SKM-1 (cell line): ENCODE data around the gene TSPO2.

Experiments
- DNase-seq: peaks from one replicate; lab custom pipeline; 2025; ENCODE audit not compliant: unreplicated experiment; lab: John Stamatoyannopoulos, UW

TSPO2 gene

DNA sequence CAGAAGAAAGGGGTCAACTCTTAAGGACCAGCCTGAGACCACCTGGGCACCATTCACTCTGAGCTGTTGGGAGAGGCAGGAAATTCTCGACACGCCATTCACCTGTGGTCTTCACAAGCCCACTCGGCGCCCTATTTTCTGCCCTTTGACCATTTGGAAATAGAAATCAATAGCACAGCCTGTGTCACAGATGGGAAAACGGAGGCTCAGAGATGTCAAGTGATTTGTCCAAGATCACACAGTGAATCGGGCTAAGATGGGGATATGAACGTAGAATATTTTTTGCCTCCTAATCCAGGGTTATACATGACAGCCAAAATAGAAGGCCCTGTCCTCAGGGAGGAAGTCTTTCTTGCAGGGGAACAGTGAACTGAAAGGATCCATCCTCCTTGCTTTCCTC, 7.7 kb downstream of the TSPO2 start:
- no peak for DNase-seq

DNA sequence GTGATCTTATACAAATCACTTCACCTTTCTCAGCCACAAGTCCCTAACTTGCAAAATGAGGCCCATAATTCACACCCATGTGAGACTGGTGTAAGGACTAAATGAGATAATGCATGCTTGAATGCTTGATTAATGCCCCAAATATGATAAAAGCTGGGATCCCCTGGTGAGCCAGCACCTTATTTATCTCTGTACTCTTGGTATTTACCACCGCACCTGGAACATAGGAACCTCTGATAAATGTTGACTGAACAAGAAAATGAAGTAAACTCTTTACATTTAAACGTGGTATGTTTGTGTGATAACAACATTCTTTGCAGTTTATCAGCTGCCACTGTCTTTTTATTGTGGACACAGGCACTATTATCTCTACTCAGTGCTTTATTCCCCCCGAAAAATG, 8.3 kb downstream of the TSPO2 start:
- DNase-seq = no peak

DNA sequence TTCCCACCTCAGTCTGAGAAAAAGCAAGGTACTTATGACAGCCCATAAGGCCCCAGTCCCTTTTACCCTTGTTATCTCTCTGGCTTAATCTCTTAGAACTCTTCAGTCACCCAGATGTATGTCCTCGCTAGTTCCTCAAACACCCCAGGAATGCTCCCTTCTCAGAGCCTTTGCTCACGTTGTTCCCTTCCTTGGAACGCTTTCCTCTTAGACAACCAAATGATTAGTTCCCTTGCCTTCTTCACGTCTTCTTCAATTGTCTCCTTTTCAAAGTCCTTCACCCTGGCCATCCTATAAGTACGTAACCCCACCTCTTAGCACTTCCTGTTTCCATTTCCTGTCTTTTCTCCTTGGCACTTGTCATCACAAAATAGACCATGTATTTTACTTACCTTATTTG, 9.6 kb downstream of the TSPO2 start:
- peak; percentile 82 for DNase-seq

DNA sequence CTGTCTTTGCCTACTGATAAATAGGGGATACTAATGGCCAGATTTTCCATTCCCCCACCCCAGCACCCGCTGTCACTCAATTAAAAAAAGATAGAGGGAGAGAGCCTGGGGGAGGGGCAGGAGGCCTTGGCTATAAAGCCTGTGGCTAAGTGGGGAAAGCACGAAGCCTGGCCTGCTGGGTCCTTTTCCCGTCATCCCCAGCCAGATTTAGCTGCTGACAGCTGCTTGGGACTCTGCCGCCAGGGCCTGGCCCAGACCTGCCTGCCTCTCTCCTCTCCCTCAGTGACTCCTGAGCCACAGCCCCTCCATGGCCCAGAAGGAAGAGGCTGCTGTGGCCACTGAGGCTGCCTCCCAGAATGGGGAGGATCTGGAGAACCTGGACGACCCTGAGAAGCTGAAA, 10.8 kb downstream of the TSPO2 start, which contains the start of gene APOBEC2:
Gene APOBEC2 (plus strand): TSS at position 162 of the 400 bp plus-strand sequence. CDS start 146 bp downstream, at position 308.
- no peak for DNase-seq

DNA sequence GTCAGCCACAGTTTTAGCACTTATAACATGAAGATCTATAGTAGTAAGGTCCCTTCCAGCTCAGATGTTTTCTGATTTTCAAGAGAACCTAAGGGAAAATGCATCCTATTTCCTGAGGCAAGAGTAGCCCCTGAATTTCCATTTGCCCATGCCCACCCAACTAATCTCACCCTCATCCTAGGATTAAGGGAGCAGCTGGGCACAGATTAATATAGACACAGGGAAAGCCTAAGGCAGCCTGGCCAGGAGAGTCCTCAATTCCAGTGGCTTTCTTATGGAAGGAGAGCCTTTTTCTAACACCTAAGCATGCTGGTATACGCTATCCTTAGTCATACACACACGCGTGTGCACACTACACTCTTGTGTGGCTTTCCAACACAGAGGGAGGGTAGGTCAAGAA, 12.2 kb downstream of the TSPO2 start:
- DNase-seq = no peak

DNA sequence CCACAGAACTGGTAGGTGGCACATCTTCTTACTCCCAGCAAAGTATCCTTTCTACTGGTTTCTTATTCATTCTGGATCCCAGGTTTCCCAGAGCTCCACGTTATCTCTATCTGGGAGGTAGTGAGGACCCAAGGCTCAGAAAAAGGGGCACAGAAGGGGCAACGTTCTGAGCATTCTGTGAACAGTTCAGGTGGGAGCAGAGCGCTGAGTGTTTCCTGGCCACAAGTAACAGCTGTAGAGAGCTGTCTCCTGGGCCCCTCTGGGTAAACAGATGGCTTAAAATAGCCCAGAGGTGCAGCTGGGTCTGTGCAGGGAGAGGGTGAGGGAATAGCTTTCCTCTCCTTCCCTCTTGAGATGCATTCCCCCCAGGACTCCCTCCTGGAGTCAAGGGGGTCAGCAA, 12.9 kb downstream of the TSPO2 start:
- no peak for DNase-seq

DNA sequence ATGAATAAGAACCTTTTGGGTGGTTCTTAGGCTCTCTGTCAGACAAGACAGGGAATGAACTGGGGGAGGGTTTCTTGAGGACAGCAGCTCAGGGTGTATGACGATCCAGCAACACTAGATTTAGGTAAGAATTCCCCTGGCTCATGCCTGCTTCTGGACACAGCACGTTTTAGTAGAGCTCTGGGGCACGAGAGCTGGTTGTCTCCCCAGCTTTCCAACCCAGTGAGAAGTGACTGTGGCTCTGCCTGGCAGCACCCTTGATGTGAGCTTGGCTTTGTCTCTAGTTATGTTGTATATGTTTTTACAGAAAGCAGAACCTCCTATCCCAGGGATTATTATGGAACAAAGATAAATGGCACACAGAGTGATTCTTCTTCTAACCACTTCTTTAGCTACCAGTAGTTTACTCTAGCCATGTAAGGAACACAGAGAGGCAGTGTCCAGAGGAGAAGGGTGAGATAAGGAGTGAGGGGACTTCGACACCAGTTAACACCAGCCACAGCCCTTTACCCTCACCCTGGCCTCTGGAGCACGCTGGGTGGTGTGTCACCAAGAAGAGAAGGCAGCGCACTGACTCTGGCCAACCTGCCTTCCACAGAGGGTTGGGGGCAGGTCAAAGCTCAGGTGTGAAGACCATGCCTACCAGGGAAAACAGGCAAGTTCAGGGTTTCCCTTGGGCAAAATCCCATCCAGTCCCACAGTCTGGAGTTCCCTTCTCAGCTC, 14.7 kb downstream of the TSPO2 start:
- no peak for DNase-seq

DNA sequence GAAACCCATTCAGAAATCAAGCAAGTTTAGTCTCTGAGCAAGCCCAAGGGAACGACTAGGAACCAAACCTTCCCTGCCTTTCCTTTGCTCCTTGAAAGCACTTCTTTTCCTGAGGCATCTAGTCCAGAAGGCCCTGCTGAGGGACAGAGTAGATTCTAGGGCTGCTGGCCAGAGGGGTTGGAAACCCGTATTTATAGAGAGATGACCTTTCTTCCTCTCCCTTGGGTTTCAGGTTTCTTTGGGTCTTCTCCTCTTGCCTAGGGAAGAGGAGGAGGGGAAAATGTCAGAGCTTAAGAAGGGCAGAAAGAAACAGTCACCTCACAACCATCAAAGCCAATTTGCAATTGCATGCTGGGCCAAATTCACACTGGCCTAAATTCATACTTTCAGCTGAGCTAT, 16.5 kb downstream of the TSPO2 start:
- DNase-seq = no peak

DNA sequence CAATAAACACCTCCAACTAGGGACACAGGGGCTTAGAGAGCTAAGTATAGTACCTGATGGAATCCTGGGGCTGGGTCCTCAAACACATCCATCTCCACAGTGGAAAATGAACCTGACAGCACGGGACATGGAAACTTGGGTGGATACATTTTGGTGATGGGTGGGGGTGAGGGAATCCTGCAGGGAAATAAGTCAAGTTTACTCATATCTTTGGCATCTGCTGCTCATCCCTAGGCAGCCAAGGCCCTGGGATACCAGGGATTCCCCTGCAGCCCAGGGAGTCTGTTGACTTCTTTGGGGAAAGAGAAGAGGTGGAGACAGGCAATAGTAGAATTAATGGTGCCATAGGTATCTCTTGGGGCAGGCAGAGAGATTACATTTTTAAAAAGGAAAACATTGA, 17.3 kb downstream of the TSPO2 start:
- DNase-seq = no peak

DNA sequence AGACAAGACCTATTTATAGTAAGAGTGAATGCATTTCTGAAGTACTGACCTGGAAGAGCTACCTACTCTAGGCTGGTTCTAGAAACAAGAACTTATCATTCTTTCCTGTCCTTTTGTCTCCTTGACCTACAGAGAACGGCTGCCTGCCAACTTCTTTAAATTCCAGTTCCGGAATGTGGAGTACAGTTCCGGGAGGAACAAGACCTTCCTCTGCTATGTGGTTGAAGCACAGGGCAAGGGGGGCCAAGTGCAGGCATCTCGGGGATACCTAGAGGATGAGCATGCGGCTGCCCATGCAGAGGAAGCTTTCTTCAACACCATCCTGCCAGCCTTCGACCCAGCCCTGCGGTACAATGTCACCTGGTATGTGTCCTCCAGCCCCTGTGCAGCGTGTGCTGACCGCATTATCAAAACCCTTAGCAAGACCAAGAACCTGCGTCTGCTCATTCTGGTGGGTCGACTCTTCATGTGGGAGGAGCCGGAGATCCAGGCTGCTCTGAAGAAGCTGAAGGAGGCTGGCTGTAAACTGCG, 19.0 kb downstream of the TSPO2 start:
- no peak for DNase-seq

DNA sequence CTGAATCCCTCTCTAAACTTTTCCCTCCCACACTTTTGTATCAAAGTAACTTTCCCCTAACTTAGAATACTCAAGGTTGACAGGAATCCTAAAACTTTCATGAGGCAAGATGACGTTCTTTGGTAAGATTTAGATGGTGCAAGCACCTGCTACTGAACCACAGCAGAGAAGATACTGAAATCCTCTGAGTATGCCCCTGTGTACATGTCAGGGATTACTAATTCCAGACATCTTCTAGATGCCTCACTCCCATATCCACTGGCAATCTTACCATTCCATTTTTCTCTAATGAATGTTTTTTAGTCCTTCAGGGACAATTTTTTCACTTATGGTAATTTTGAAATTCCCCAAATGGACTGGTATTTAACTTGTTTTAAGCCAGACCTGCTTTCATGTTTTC, 19.8 kb downstream of the TSPO2 start:
- DNase-seq = no peak

DNA sequence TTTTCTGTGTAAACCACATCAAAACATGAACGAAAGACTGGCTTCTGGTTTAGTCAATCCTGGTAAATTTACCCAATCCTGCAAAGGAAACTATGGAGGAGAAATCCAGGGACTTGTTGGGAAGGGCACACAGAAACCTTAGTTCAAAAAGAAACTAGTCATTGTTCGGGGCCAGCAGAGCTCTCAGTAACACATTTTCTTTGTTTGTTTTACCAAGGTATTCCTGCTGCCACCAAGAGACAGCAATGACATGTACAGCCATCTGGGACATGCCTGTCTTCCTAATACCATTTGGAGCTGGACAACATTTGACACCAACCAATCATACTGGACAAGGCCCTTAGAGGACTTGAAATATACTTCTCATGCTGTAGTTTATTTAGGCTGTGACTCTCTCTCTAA, 21.6 kb downstream of the TSPO2 start:
- DNase-seq = no peak

DNA sequence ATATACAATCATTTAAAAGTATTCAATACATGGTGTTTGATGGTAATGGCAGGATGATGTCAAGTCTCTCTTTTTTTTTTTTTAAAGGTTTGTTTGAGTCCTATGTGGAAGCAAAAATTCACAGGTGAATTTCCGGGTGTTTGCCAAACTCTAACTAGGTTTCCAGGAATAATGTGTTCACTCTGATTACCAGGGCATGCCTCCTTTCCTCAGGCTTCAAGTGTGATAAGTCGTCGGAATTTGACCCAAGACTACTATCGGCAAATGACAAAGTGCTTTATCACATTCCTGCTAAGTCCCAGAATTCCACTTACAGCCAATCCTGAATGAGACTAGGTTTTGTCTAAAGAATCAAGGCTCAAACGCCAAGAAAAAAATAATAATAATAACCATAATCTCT, 22.6 kb downstream of the TSPO2 start:
- DNase-seq = no peak

DNA sequence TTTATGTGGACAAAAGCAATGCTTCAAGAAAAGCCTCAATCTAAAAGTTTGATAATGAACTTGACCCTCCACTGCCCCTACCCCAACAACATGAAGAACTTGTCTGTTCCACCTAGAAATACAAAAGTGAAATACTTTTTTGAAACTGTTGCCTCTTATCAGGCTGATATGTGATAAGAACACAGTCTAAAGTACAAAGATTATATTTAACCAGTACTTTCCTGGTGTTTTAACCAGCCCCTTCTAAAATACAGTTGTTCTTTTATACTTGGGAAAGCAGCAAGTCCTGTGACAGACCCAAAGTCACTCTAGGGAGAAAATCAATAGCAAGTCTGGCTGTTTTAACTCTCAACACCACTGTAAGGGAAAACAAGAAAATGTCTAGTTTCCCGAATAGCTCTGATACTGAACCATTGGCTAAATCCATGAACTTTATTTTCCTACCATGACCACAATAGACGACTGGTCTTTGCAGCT, 23.3 kb downstream of the TSPO2 start:
- no peak for DNase-seq

DNA sequence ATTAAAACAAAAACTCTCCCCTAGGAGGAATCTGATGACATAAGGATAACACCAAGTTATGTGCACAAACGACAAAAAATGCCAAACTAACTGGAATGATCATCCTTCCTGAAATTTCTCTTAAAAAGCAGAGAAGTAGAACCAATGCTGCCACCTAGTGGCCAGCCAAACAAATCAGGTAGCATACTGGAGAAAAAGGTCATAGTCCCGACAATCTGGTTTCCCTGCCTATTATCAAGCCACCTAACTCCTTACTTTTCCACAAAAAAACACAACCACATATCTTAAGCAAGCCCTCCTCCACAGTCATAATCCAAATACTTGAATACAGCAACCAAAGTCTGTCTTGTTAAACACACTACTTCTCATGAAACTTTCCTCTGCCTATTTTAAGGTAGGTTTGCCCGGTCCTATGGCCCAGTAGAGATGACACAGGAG, 24.6 kb downstream of the TSPO2 start:
- DNase-seq = peak; percentile 32

DNA sequence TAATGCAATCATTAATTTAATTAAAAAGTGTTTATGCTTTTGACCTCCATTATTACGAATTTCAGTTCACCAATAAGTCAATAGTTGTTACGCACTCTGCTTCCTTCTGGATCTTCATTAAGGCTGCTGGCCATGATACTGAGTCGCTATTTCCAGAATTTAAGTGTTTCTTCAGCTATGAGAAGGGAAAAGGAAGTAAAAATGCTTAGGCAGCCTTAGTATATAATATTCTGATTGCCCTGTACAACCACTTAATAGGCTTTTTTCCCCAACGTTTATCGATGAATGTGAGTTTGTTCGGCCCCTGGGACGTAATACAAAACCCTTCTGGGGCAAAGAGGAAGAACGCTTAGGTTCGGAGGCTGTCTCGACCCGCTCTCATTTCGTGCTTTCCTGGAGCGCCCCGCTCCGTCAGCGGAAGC, 29.2 kb downstream of the TSPO2 start:
- no peak for DNase-seq

DNA sequence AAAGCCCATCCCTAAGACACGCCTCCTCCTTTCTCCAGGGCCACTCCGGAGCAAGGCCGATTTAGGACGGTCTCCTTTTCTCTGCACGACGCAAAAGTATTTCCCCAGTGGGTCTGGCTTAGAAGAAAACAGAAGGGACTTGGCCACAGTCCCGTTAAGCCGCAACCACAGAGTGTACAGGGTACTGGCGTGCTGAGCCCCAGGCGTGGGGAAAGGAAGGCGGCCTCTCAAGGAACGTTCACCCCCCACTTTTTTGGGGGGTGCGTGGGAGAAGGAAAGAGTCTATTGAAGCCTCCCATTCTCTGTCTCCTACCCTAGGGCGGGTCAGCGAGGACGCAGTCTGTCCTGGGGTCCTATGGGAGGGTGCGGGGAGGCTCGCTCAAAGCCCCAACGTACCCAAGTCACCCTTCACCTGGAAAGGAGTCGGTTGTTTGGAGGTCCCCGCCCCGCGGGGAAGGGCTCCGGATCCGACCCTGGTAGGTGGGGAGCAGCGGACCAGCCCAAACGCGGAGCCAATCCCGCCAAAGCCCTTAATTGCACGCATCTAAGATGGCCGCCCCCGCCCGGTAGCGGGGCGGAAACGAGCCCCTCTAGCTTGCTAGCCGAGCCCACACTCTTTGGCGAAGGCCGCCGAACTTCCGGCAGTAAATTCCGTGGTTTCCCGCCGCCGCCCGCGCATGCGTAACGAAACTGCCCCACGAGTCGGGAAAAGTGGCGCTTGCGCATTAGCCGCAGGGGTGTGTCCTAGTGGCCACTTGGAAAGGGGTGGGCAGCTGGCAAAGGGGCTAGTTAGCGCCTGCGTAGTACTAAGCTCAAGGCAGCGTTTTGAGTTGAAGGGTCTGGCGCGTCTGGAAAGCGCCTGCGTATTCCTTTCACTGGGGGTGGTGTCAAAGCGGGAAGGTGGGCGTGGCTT, 29.9 kb downstream of the TSPO2 start, which contains the start of gene OARD1:
Gene OARD1 (minus strand): TSS at position 434 of the 913 bp plus-strand sequence. CDS start 722 bp downstream, outside the sequence.
- DNase-seq = peak; percentile 100

DNA sequence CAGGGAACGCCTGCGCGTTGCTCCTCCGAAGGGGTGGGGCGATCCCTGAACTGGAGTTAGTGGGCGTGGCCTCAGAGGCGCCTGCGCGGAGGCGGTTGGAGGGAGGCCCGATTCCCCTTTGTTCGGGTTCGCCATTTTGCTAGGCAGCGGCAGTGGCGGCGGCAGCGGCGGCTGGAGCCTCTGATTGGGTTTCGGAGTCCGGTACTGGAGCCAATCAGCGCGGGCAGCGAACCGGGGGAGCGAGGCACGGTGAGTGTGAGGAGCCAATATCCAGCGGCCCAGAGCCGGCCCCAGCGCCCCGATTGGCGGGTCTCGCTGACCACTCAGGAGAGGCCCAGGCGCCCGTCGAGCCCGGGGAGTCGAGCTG, 30.6 kb downstream of the TSPO2 start, which contains the start of gene NFYA:
Gene NFYA (plus strand): TSS at position 139 of the 367 bp plus-strand sequence. CDS start 6,116 bp downstream, outside the sequence.
- DNase-seq = peak; percentile 100

DNA sequence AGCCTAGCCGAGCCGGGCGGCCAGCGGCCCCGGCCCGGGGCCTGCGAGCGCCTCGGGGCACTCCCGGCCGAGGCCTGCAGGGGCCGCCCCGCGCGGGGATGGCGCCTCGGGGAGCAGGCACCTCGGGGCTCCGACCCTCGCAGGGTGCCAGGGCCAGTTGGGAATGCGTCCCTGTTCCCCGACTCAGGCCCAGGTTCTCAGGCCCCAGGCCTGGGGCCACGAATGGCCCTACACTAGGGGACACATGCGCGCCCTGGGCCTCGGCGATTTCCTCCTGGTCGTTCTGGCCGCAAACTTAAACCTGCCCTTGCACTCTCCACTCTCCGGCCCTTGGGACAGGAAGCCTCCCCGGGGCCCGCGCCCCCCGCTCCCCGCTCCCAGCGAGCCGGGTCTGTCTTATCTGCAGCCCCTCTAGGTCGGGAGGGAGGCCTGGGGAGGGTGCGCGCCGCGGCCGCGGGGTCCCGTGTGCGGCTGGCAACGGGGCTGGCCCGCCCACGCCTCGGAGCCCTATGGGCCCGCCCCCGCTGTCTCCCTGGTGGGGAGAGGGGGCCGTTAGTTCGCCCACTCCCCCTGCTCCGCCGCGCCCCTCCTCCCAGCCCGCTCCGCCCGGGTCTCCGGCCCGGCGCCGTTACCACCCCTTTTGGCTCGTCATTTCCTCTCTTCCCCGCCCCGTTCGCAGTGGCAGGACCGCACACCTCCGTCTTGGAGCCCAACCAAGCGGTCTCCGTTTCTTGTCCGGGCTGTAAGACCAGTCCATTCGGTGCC, 31.1 kb downstream of the TSPO2 start:
- peak; percentile 65 for DNase-seq

DNA sequence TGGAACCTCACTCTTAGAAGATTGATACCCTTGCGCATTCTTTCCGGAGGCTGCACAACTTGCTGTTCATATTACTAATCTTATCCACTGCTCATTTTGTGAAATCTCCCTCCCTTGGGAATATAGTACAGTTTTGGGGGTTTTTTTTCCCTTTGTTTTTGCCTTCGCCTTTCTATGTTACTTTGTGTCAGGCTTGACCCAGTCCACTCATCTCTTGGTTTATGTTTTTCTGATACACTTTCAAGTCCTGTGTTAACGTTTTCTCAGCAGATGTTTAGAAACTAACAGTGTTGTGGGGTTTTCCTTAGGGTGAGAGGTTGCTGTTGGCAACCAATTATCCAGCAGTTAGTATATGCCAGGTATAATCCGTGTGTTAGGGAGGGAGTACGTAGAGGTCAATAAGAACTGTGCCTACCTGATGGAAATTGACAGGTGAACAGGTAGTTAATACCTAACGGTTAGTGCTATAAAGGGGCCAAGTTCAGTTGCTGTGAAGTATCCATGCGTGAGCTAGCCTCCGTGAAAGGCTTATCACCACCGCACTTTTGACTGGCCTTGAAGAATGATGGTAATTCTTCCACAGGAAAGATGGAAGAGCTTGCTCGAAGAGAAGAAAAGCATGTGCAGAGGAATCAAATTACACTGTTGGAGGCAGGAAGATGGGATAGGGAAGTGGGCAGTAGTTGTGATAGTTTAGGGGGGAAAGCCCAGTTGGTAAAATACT, 31.9 kb downstream of the TSPO2 start:
- DNase-seq = no peak
